RKO (cell line): ENCODE measurements around the gene ENTR1.

Source experiments
- DNase-seq: peaks from one replicate; pipeline ENCODE4 v3.0.0-alpha.2; 2016; ENCODE audit warnings: low spot score

ENTR1 gene

DNA sequence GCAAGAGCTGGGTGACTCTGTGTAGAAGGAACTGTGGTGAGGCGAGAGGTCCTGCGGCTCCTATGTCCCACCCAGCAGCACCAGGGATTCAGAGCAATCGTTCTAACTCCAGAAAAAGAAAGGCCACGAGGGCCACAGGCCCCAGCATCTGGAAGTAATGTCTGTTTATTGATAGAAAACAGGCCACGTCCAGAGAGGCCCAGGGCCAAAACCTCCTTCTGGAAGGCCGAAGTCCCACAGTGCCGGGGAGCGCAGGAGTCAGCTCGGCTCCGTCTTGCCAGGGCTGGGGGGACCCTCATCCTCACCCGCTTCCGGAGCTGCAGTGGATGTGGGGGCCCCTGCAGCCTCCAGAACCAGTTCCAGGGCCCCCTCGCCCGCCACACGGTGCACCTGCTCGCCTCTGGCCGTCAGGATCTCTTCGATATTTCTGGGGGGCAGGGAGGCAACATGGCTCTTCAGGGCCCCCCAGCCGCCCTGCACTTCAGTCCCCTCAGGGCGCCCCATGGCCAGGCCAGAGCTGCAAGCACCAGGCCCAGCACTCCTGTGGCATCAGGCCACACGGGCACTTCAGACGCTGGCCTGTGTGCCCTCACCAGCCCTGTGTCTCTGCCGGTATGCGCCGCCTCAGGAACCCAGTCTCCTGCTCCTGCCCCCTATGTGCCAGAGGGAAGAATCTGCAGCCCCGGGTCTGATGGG, 48.5 kb downstream of the ENTR1 start:
- no peak for DNase-seq

DNA sequence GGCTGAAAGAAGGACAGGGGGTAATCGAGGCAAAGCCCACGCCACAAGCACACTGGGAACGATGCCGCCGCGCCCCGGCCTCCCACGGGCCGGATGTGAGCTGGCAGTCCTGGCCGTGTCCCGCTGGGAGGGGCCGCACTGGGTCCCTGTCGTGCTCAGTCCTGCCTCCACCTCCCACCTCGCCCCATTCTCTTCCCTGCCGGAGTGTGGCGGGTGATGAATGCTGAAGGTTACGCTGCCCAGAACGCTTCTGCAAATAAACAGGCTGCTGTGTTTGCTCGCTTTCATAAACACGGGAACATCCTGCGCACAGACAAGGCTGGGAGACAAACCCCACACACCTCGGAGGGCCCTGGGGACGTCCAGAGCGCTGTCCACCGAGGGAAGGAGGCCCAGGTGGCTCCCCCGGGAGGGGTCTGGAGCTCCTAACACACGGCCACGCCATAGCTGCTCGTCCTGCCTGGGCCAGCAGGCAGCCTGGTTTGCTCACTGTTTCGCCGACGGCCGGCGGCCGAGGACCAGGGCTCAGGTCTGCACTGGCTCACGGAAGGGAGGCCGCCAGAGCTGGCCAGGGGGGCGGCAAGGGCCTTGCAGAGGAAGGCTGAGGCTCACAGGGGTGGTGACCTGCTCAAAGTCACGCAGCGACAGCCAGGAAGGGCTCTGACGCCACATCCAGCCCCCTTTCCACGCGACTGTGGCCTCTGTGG, 49.2 kb downstream of the ENTR1 start:
- no peak for DNase-seq

DNA sequence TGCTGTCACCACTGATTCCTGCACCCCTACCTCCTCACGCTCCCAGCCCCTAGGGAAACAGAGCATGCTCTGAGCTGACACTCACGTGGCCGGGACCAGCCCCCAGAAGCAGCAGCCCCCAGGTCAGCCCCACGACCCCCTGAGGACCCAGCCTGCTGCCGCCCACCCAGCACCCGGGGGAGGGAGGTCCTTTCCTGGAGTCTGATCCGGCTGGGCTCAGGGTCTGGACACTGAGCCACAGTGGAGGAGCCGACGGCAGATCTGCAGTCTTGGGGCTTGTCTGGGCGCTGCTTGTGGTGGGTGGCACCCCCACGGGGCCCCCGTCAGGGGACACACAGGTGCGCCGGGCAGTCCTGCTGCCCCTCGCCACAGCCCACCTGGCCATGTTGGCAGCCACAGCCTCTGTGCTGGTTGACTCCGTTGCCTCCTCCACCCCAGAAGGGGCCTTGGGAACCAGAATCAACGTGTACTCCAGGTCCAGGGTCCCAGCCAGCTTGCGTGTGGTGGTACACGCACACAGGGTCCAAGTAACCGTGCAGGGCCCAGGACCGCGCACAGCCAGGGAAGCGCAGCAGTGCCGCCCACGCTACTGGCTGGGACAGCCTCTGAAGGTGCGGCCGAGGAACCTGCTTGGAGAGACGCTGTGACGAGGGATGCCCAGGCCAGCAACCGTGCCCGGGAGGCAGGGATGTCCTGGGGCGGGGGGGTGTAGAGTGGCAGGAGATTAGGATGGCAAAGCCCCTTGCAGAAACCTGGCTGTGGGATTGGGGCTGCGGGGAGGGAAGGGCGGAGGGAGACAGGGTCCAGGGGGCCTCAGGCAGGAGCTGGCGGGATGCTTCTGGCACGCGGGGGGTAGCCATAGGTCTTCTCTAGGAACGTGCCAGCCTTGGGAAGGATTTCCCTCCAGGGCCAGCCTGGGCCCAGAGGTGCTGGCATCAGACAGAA, 50.4 kb downstream of the ENTR1 start:
- no peak for DNase-seq

DNA sequence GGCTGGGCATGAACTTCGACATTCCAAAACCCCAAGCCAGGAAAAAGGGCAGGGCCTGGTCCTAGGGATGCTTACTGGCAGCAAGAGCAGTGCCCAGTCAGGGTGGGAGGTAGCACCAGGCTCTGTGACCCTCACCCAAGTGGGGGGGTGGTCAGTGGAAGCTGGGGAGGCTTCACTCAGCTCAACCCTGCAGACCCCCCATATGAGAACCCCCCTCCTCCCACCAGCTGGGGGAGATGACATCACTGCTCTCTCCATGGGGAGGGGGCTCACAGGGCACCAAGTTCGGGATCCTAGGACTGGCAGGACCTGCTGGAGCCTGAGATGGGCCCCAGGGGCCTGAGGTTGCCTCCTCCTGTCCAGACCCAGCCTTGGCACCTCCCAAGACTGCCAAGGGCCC, 51.5 kb downstream of the ENTR1 start:
- DNase-seq = no peak

DNA sequence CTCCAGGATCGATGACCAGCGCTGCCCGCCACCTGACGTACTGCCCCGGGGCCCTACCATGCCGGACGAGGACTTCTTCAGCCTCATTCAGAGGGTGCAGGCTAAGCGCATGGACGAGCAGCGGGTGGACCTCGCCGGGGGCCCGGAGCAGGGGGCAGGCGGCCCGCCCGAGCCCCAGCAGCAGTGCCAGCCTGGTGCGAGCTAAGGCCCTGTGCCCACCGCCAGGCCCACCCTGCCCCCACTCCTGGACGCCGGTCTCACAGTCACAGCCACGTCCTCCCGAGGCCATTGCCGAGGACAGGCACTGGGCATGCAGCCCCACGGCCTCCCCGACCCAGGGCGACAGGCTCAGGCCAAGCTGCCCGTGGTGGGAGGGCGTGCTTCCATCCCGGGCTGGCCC, 52.4 kb downstream of the ENTR1 start:
- DNase-seq = no peak

DNA sequence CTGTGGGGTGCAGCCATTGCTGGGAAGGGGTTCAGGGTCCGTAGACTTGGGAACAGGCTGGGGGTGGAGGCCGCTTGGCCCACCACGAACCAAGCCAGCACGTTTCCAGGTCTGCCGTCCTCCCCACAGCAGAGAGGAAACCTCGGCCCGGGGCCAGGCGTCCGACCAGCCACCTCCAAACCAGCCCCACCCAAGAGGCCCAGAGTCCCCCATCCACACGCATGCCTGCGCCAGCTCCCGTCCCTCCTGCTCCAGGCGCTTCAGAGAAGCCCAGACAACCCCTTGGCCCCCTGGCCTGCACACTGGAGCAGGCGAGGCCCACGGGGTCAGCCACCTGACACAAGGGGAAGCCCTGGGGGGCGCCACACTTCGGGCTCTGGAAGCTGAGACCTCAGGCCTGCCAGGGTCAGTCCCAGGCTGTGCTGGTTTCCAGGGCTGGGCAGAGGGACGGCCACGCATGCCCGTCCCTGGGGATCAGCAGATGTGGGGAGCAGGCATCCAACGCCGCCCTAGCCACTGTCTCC, 53.1 kb downstream of the ENTR1 start:
- no peak for DNase-seq

DNA sequence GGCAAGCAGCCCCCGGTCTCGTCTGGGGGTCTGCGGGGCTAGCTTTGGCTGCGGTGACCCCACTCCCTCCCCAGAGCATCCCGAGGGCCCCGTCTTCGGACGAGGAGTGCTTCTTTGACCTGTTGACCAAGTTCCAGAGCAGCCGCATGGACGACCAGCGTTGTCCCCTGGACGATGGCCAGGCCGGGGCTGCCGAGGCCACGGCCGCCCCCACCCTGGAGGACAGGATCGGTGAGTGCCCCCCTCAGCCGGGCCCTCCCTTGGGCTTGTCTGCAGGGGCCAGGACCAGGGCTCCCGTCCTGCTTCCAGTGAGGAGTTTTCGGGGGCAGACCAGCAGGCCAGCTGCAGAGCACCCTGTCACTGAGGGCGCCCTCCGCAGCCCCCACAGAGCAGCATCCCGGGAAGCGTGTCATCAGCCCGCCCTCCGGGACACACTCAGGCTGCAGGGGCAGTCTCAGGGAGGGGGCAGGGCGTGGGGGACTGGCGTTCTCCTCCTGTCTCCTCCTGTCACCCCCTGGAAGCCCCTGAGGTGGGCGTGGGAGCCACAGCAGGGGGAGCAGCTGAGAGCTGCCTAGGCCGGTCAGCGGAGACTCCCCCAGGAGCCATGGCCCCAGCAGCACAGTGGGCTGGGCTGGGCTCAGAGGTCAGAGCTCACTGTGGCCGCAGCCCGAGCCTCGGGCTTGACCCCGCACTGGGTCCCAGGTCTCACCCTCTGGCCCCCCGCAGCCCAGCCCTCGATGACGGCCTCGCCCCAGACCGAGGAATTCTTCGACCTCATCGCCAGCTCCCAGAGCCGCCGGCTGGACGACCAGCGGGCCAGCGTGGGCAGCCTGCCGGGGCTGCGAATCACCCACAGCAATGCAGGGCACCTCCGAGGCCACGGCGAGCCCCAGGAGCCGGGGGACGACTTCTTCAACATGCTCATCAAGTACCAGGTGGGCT, 54.5 kb downstream of the ENTR1 start:
- DNase-seq = no peak

DNA sequence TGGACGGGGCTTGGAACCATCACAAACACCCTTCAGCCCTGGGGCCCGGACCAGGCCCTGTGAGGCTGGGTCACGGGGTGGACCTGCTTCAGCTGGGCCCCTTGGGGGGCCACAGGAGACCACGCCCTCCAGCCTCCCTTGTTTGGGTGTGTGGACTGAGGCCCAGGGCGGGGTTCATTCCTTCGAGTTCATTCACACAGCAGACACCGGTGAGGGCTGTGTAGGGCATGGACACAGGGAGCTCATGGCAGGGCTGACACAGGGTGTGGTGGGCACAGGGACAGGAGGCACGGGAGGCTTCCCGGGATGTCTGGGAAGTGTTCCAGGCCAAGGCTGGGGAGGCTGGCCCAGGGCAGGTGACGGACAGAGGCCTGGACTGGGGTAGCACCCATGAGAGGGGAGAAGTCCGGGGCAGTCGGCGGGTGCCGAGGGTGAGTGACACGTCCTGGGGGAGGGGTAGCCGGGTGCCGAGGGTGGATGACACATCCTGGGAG, 55.8 kb downstream of the ENTR1 start:
- peak; percentile 45 for DNase-seq

DNA sequence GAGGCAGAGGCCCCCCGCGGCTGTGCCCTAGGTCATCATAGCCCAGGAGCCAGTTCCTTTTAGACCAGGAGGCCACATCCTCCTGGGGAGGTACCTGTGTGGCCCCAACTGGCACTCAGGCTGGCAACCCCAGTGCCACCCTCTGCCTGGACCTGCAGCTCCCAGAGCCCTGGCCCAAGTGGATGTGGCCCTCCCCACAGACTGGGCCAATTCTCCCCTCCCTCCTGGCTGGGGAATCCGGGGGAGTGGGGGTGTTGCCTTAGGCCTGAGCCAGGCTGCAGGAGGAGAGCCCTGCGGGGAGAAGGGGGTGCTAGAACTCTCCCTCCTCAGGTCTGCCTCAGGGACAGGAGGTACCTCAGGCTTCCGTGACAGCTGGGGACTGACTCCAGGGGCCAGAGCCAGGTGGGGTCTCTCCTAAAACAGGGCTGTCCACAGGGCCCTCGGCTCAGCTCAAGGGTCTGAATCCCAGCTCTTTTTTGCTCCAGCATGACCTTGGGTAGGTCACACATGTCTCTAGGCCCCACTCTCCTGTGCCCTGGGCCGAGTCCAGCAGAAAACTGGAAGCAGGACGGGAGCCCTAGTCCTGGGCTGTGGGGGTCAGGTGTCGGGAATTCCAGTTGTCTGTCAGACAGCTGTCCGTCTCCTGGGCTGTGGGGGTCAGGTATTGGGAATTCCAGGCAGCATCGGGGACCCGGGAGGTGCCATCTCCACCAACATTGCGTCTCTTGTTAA, 56.5 kb downstream of the ENTR1 start:
- DNase-seq = no peak

DNA sequence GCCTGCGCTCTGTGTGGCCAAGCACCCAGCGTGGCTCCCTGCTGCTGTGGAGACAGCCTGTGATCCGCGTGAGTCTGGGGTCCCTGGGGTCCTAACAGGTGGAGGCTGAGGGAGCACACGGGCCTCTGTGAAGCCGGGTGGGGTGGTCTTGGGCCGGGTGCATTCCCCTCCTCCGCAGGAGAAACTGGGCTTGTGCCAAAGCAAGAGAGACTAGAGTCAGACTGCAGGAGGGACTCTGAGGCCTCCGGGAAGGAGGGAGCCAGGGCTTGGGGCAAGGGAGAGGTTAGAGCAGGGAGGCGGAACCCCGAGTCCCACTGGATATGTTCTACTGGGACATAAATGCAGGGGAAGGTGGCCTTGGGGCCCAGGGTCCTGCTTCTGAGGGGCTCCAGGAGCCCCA, 57.3 kb downstream of the ENTR1 start:
- DNase-seq = no peak

DNA sequence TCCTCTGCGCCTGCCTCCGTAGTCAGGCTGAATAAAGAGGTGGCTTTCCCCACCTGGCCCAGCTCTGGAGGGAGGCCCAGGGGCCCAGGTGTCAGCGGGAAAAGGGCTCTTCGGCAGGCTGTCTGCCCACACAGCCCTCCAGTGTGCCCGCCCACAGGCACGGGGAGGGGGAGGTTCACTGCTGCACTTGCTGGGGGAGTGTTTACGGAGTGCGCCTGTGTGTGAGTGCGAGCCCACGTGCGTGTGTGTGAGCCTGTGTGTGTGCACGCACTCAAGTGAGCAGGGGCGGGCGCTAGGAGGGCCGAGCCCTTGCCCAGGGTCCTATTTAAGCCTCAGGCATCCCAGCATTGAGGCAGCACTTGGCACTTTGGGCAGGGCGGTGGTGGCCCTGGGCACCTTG, 57.7 kb downstream of the ENTR1 start:
- DNase-seq = no peak
